OCI-LY7 (cell line): ENCODE data around the gene TMED3. TPM values are rescaled to one million over a fixed set of nuclear protein-coding genes. Genes with fewer than 3 reads are reported as not detected.

ENCODE experiments used
- Bru-seq: library from RNA; stranded (reverse); fragments of 400-500 nt; gene quantifications from one replicate; lab custom pipeline; 2021; lab: Mats Ljungman, UMichigan
- BruChase-seq, 2 experiments: library from RNA; stranded (reverse); fragments of 400-500 nt; gene quantifications; one replicate each; lab custom pipeline; 2021; lab: Mats Ljungman, UMichigan
- BruUV-seq: library from RNA; stranded (reverse); fragments of 400-500 nt; replicated peaks from 2 replicates; lab custom pipeline; 2021; lab: Mats Ljungman, UMichigan
- CTCF ChIA-PET: fragments of 300-600 bp; sonication (Branson Sonifier 250); formaldehyde crosslinking; loops from one replicate; lab custom pipeline; 2022; ENCODE audit warnings: antibody characterized with exemption; ENCODE audit not compliant: unreplicated experiment; lab: Charles Lee
- POLR2A ChIA-PET: fragments of 300-600 bp; sonication (Branson Sonifier 250); formaldehyde crosslinking; loops from one replicate; lab custom pipeline; 2022; ENCODE audit warnings: antibody characterized with exemption; lab: Charles Lee
- DNase-seq: peaks from one replicate; pipeline ENCODE4 v3.0.0-alpha.2; 2015; ENCODE audit warnings: low spot score
- H2AFZ ChIP-seq: fragments of 200-600 bp; sonication (generic), shearing (Covaris generic); 2 replicates; pipeline ENCODE4 v1.6.1; 2014; ENCODE audit warnings: mild to moderate bottlenecking, antibody characterized with exemption, low read length, moderate library complexity
- H3K27ac ChIP-seq: fragments of 200-600 bp; sonication (generic); 2 replicates; pipeline ENCODE4 v1.5.1; 2014; ENCODE audit warnings: mixed run types, low read depth, mild to moderate bottlenecking, moderate library complexity, low read length, inconsistent platforms; ENCODE audit not compliant: poor library complexity, severe bottlenecking
- H3K36me3 ChIP-seq: fragments of 200-600 bp; sonication (generic); 2 replicates; pipeline ENCODE4 v1.6.1; 2014; ENCODE audit warnings: mild to moderate bottlenecking, antibody characterized with exemption, low read length, moderate library complexity, mixed read lengths; ENCODE audit not compliant: insufficient read depth
- H3K4me1 ChIP-seq: fragments of 200-600 bp; sonication (generic); 2 replicates; pipeline ENCODE4 v1.5.1; 2014; ENCODE audit warnings: mild to moderate bottlenecking, low read length; ENCODE audit not compliant: insufficient read depth, poor library complexity, severe bottlenecking
- H3K4me2 ChIP-seq: fragments of 200-600 bp; sonication (generic); 2 replicates; pipeline ENCODE4 v1.6.1; 2014; ENCODE audit warnings: mild to moderate bottlenecking, low read length
- H3K4me3 ChIP-seq: fragments of 200-600 bp; sonication (generic); 2 replicates; pipeline ENCODE4 v1.5.1; 2014; ENCODE audit warnings: mild to moderate bottlenecking, low read depth, low read length; ENCODE audit not compliant: poor library complexity, severe bottlenecking
- H3K79me2 ChIP-seq: fragments of 200-600 bp; sonication (generic); 2 replicates; pipeline ENCODE4 v1.6.1; 2016; ENCODE audit warnings: low read depth, mild to moderate bottlenecking, low read length, moderate library complexity, mixed read lengths; ENCODE audit not compliant: insufficient read depth
- H3K9me2 ChIP-seq: fragments of 200-600 bp; sonication (generic); 2 replicates; pipeline ENCODE4 v1.6.1; 2016; ENCODE audit warnings: mild to moderate bottlenecking, low read length, mixed read lengths; ENCODE audit not compliant: insufficient read depth
- H3K9me3 ChIP-seq: fragments of 200-600 bp; sonication (generic); 2 replicates; pipeline ENCODE4 v1.6.1; 2014; ENCODE audit warnings: mild to moderate bottlenecking, mixed run types, low read length, mixed read lengths
- H4K20me1 ChIP-seq: fragments of 200-600 bp; sonication (generic); 2 replicates; pipeline ENCODE4 v1.6.1; 2014; ENCODE audit warnings: mild to moderate bottlenecking, antibody characterized with exemption, low read length, moderate library complexity, mixed read lengths; ENCODE audit not compliant: insufficient read depth
- EZH2phosphoT487 ChIP-seq: fragments of 200-600 bp; sonication (generic); IDR thresholded peaks from 2 replicates; pipeline ENCODE4 v1.6.1; 2018; ENCODE audit warnings: low read depth, borderline replicate concordance, mild to moderate bottlenecking, mixed run types, antibody characterized with exemption, low read length, moderate library complexity, mixed read lengths
- intact Hi-C: fragments of 100-400 bp; cut with micrococcal nuclease; formaldehyde crosslinking; loops from one replicate; pipeline ENCODE4 v1.10.0; 2022; ENCODE audit not compliant: unreplicated experiment
- long read RNA-seq: library from polyadenylated mRNA; stranded (forward); transcript quantifications from one replicate; pipeline ENCODE4 v2.0.0, GENCODE V29; 2022
- total RNA-seq, 2 experiments: library from RNA; depleted of rRNA in 1 of 2; stranded (reverse); fragments of >200 nt in 1 of 2; shearing (Covaris generic) in 1 of 2; gene quantifications; 2 replicates each; pipeline ENCODE4 v1.2.3, GENCODE V29; 2014 to 2022
- TF ChIP-seq, protein P1 (sequence below): fragments of 200-600 bp; sonication (generic); conservative IDR thresholded peaks from 2 replicates; pipeline ENCODE4 v1.5.1; 2014; ENCODE audit warnings: mild to moderate bottlenecking, antibody characterized with exemption, low read length, moderate library complexity, mixed read lengths

Gene TMED3
- total RNA-seq (2014; rRNA removed; shearing (Covaris generic)) (51.5 and 55.9 TPM in 2 replicates), total RNA-seq (2022) (31.5 and 33.2 TPM in 2 replicates), Bru-seq, nascent RNA (percentile 60 among the genes with signal in this experiment), BruChase-seq, experiment 1, labeled RNA remaining after a 6-hour chase (percentile 67 among the genes with signal in this experiment), BruChase-seq, experiment 2, labeled RNA remaining after a 2-hour chase (percentile 64 among the genes with signal in this experiment)
- long read RNA-seq, transcript TMED3-201 (3 exons, 1,475 nt), result major isoform, 55 of 68 reads
- long read RNA-seq, partial matches to known transcripts, result 1 of 68 reads
- long read RNA-seq, other reads (novel, unspliced or antisense), result 8 of 68 reads

GRCh38 chr15:79310985-79311900 lies at the start of gene TMED3:
TMED3 (plus strand) TSS chr15:79311112; CDS start chr15:79311250, 138 bp downstream.
- Histone ChIP-seq H3K4me2 (peak within 1 kb of the TSS; percentile 100), H3K79me2 (peaks cover 19% of the 10 kb centered on the region), H3K36me3 (peaks cover 41% of the 10 kb centered on the region), H3K27ac (peak within 1 kb of the TSS; percentile 12), H4K20me1 (0 out of 2 replicates have a peak, but pooled peaks cover 8% of the 10 kb centered on the region), H2AFZ (peak within 1 kb of the TSS; percentile 93), H3K4me3 (peak within 1 kb of the TSS; percentile 83), H3K9me3 (no peaks in the 10 kb centered on the region), H3K4me1 (peaks cover 17% of the 10 kb centered on the region), H3K9me2 (no peaks in the 10 kb centered on the region)
- peak; percentile 92 for DNase-seq
- no peak for TF ChIP-seq EZH2phosphoT487
- TF ChIP-seq, protein P1, sequence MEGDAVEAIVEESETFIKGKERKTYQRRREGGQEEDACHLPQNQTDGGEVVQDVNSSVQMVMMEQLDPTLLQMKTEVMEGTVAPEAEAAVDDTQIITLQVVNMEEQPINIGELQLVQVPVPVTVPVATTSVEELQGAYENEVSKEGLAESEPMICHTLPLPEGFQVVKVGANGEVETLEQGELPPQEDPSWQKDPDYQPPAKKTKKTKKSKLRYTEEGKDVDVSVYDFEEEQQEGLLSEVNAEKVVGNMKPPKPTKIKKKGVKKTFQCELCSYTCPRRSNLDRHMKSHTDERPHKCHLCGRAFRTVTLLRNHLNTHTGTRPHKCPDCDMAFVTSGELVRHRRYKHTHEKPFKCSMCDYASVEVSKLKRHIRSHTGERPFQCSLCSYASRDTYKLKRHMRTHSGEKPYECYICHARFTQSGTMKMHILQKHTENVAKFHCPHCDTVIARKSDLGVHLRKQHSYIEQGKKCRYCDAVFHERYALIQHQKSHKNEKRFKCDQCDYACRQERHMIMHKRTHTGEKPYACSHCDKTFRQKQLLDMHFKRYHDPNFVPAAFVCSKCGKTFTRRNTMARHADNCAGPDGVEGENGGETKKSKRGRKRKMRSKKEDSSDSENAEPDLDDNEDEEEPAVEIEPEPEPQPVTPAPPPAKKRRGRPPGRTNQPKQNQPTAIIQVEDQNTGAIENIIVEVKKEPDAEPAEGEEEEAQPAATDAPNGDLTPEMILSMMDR, result peak; percentile 63
- intact Hi-C loops, result loop anchor here (5.0 kb wide), 1 partner anchor 1676 kb away; the partner anchor contains the start of gene MESD
- BruUV-seq, result no TSS peak
- POLR2A ChIA-PET, result interaction anchor here (0.6 to 0.9 kb wide), 2 partner anchors 32 to 258 kb away, joined by 3 read pairs; no protein-coding TSS in a partner anchor
- CTCF ChIA-PET, result interaction anchor here (0.6 kb wide), 1 partner anchor 202 kb away, joined by 3 read pairs; no protein-coding TSS in a partner anchor

GRCh38 chr15:79261836-79262235 lies 49.1 kb upstream of the TMED3 start:
- H3K27ac ChIP-seq, result no peak overlapping the region
- H3K4me2 ChIP-seq, result no peak overlapping the region
- no peaks in the 10 kb centered on the region for H3K36me3 ChIP-seq
- ChIA-PET POLR2A (no interaction called here), CTCF (no interaction called here)
- TF ChIP-seq, protein P1, result no peak
- no peak for TF ChIP-seq EZH2phosphoT487
- H4K20me1 ChIP-seq, result no peaks in the 10 kb centered on the region
- no peaks in the 10 kb centered on the region for H3K79me2 ChIP-seq
- H3K4me3 ChIP-seq, result no peak overlapping the region
- no peaks in the 10 kb centered on the region for H3K9me3 ChIP-seq
- H3K9me2 ChIP-seq, result no peaks in the 10 kb centered on the region
- H3K4me1 ChIP-seq, result no peaks in the 10 kb centered on the region
- H2AFZ ChIP-seq, result no peak overlapping the region
- intact Hi-C loops, result no loop called here
- no peak for DNase-seq
- BruUV-seq, result no TSS peak
